Measurements from ENCODE around the gene ABCC10.

Gene ABCC10

GRCh38 chr6:43444036-43444435, 16.7 kb downstream of the ABCC10 start:
- in situ Hi-C loops (cut with HindIII; ENCODE audit: low sequenced_read_pairs), result no loop called here
- no peak overlapping the region for H3K4me3 ChIP-seq (ENCODE audit: low read depth, low read length)
- TF ChIP-seq, protein P1, sequence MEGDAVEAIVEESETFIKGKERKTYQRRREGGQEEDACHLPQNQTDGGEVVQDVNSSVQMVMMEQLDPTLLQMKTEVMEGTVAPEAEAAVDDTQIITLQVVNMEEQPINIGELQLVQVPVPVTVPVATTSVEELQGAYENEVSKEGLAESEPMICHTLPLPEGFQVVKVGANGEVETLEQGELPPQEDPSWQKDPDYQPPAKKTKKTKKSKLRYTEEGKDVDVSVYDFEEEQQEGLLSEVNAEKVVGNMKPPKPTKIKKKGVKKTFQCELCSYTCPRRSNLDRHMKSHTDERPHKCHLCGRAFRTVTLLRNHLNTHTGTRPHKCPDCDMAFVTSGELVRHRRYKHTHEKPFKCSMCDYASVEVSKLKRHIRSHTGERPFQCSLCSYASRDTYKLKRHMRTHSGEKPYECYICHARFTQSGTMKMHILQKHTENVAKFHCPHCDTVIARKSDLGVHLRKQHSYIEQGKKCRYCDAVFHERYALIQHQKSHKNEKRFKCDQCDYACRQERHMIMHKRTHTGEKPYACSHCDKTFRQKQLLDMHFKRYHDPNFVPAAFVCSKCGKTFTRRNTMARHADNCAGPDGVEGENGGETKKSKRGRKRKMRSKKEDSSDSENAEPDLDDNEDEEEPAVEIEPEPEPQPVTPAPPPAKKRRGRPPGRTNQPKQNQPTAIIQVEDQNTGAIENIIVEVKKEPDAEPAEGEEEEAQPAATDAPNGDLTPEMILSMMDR (IDR thresholded peaks at IDR 0.05; ENCODE audit: low read depth, low read length, missing control alignments), result no peak
- DNase-seq (ENCODE audit: low read depth), result no peak

DNA sequence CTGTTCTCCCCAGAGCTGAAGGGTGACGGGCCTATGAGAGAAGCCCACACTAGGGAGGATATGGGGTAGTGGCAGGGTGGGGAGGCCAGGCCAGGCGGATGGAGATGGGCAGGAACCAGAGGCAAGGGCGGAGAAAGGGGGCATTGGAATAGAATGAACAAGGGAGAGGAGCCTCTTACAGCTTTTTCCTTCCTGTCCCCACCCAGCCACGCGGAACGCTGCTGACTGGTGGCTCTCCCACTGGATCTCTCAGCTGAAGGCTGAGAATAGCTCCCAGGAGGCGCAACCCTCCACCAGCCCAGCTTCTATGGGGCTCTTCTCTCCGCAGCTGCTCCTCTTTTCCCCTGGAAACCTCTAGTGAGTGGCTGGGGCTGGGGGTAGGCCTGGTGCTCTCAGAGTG, 17.2 kb downstream of the ABCC10 start:
- TF ChIP-seq, protein P1 (IDR thresholded peaks at IDR 0.05; ENCODE audit: low read depth, low read length, missing control alignments), result no peak
- in situ Hi-C loops (cut with HindIII; ENCODE audit: low sequenced_read_pairs), result no loop called here
- DNase-seq (ENCODE audit: low read depth), result no peak
- H3K4me3 ChIP-seq (ENCODE audit: low read depth, low read length), result no peak overlapping the region

- no peak for DNase-seq (ENCODE audit: low read depth)
- in situ Hi-C loops (cut with HindIII; ENCODE audit: low sequenced_read_pairs), result no loop called here
- TF ChIP-seq, protein P1 (IDR thresholded peaks at IDR 0.05; ENCODE audit: low read depth, low read length, missing control alignments), result no peak
- H3K4me3 ChIP-seq (ENCODE audit: low read depth, low read length), result no peak overlapping the region
Measured at GRCh38 chr6:43445576-43445975, 18.2 kb downstream of the ABCC10 start.

DNA sequence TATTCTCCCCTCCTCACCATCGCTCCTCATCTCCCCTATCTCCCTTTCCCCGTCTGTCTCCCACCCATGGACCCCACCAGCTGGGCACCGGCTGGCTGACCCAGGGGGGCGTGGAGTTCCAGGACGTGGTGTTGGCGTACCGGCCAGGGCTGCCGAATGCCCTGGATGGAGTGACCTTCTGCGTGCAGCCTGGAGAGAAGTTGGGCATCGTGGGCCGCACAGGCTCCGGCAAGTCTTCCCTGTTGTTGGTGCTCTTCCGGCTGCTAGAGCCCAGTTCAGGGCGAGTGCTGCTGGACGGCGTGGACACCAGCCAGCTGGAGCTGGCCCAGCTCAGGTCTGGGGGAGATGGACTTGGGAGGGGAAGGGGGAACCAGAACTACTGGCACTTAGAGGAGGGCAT, 20.3 kb downstream of the ABCC10 start:
- in situ Hi-C loops (cut with HindIII; ENCODE audit: low sequenced_read_pairs), result no loop called here

GRCh38 chr6:43448916-43449315, 21.6 kb downstream of the ABCC10 start:
- in situ Hi-C loops (cut with HindIII; ENCODE audit: low sequenced_read_pairs), result no loop called here
- TF ChIP-seq, protein P1 (IDR thresholded peaks at IDR 0.05; ENCODE audit: low read depth, low read length, missing control alignments), result no peak
- H3K4me3 ChIP-seq (ENCODE audit: low read depth, low read length), result no peak overlapping the region
- DNase-seq (ENCODE audit: low read depth), result no peak

More for the DNA sequence above, 20.3 kb downstream of the ABCC10 start:
- TF ChIP-seq, protein P1 (IDR thresholded peaks at IDR 0.05; ENCODE audit: low read depth, low read length, missing control alignments), result no peak
- no peak for DNase-seq (ENCODE audit: low read depth)
- H3K4me3 ChIP-seq (ENCODE audit: low read depth, low read length), result no peak overlapping the region

- DNase-seq (ENCODE audit: low read depth), result no peak
- in situ Hi-C loops (cut with HindIII; ENCODE audit: low sequenced_read_pairs), result no loop called here
- no peak overlapping the region for H3K4me3 ChIP-seq (ENCODE audit: low read depth, low read length)
- TF ChIP-seq, protein P1 (IDR thresholded peaks at IDR 0.05; ENCODE audit: low read depth, low read length, missing control alignments), result no peak
Measured at GRCh38 chr6:43450699-43451131, 23.4 kb downstream of the ABCC10 start.

DNA sequence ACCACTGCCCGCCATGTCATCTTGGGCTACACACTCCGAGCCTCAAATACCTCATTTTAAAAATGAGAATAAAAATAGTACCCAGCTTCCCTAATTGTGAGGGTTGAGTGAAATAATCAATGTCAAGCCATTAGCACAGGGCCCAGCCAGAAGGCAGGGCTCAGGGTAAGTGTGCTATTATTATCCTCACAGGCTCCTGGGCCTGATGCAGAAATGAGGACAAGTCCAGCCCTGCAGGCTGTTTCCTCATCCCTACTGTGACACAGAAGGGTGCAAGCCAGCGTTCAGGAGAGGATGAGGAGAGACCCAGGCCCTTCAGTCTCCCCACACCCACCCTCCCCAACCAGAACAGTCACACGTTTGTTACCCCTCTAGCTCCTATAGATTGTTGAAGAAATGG, 24.0 kb downstream of the ABCC10 start:
- H3K4me3 ChIP-seq (ENCODE audit: low read depth, low read length), result no peak overlapping the region
- in situ Hi-C loops (cut with HindIII; ENCODE audit: low sequenced_read_pairs), result no loop called here
- no peak for DNase-seq (ENCODE audit: low read depth)
- TF ChIP-seq, protein P1 (IDR thresholded peaks at IDR 0.05; ENCODE audit: low read depth, low read length, missing control alignments), result no peak

Measured in astrocyte of the cerebellum (primary cell).